GM18517 (cell line): Measurements from ENCODE around the gene GRHPR.
"Not testable (repeated sequence)": the region's sequence is repeated elsewhere in the genome, so short reads cannot be mapped to it uniquely, and the experiment has no call there.

Experiments
- ATAC-seq: cut with Tn5 transposase; IDR thresholded peaks from one replicate; pipeline ENCODE4 v1.9.1; 2021; ENCODE audit warnings: mild to moderate bottlenecking, moderate library complexity; ENCODE audit not compliant: unreplicated experiment

Gene GRHPR

GRCh38 chr9:37422289-37423104 is at the start of gene GRHPR:
GRHPR (plus strand) TSS chr9:37422696; CDS start chr9:37422751, 55 bp downstream.
- ATAC-seq = peak; percentile 90

- ATAC-seq = no peak
These were observed 49.7 kb upstream of the GRHPR start for GRCh38 chr9:37372839-37373238.

DNA sequence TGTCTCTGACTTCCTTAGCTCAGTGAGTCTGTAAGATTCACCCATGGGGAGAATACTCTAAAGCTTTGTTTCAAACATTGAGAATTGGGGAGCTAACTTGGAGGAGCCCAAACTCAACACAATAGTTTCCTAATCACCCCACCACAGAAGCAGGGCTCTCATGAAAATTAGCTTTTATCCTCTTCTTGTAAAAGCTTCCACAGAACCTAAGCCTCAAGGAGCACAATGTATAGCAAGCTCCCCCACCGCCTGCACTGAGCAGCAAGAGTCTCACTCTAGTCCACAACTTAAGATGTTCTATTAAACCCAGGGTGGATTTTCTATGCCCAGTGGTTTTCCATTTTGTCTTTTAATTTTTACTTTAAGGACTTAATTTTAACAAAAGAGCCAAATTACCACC is 48.9 kb upstream of the GRHPR start:
- ATAC-seq = no peak

GRCh38 chr9:37374892-37375291 is 47.6 kb upstream of the GRHPR start:
- ATAC-seq = peak; percentile 29

GRCh38 chr9:37377688-37378612 is 44.5 kb upstream of the GRHPR start:
- ATAC-seq = no peak

- no peak for ATAC-seq
These were observed 43.9 kb upstream of the GRHPR start for GRCh38 chr9:37378613-37379004.

DNA sequence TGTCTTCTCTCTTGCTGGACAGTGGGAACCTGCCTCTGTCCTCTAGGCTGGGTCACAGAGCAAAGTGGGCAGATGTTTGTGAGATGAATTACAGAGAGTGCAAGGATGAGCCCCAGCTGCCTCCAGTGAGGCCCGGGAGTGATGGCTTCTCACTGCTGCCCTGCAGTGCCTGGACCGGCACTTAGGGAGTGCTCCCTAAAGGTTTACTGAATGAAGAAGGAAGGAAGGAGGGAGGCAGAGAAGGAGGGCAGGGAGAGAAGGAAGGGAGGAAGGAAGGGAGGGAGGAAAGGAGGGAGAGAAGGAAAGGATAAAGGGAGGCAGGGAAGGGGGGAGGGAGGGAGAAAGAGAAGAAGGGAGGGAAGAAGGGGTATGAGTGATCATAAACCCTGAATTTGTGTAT is 42.7 kb upstream of the GRHPR start:
- ATAC-seq = no peak

GRCh38 chr9:37380570-37380969 is 41.9 kb upstream of the GRHPR start:
- no peak for ATAC-seq

DNA sequence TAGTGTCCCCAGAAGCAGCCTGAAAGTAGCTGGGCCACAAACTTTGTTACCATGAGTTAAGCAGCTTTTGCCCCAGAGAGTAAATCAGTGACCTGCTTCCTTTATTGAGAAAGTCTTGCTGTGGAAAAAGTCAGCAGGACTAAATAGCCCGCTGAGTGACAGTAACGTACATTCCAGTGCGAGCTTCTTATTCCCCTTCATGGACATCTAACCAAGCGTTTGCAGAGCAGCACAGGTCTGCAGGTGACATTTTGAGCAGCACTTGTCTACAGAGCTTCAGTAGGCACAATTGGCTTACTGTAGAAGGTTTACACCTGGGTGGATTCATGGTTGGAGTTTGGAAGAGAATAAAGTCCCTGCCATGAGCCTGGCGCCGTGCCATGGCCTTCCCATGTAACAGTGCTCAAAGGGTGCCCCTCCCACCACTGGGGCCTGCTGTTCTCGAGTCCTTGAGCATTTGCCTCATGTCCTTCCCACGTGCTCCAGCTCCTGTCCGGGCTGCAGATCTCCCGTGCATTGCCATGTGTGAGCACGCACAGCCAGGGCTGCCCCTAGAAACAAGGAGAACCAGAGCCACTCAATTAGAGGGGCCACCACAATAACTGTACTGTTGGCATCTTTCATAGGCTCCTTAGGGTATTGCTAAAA is 41.3 kb upstream of the GRHPR start:
- ATAC-seq = no peak

DNA sequence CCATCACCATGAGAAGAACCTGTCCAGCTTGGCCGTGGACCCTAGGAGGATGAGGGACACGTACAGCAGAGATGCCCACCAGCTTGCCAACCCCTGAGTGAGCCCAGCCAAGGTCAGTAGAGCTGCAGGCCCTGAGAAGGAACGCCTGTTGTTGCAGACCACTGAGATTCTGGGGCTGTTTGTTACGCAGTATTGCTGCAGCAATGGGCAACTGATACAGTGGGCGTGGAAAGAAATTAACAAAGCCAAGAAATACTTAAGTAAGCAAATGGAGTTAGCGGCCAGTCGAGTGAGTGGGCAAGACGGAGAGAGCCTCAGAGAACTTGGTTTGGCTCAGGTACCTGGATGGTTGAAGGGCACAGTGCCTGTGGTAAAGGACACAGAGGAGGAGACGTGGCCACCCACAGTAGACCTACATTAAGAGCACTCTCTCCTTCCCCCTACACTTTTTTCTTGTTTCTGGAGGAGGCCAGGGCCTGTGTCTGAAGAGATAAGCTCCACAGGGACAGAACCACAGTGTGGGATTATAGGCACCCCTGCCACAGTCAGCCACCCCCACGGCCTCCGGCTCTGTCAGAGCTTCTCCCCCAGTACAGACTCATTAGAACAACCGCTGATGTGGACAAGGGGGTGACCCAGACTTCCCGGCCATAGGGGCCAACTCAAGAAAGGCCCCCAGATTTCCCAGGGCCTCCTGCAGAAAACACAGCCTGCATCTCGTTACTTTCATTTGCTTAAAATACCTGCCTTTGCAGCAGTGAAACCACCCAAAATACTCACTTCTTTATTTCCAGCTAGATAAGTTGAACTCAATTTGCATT is 40.1 kb upstream of the GRHPR start:
- peak; percentile 52 for ATAC-seq

DNA sequence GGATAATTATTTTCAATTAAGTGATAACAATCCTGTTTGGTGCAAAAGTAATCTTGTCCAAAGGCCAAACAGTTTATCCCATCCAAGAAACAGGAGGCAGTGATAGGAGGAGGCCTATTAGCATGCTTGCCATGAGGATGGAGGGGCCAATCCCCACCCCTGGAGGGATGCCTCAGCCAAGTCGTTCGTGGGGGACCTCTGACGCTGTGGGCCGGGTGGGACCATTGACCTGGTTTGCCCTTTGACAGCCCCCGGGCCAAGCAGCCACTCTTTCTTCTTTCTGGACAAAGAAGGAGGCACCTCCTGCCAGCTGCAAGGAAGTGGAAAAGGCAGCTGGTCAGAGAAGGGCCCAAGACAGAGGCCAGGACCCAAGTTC is 39.5 kb upstream of the GRHPR start:
- peak; percentile 13 for ATAC-seq

GRCh38 chr9:37383393-37383792 is 39.1 kb upstream of the GRHPR start:
- ATAC-seq = no peak

DNA sequence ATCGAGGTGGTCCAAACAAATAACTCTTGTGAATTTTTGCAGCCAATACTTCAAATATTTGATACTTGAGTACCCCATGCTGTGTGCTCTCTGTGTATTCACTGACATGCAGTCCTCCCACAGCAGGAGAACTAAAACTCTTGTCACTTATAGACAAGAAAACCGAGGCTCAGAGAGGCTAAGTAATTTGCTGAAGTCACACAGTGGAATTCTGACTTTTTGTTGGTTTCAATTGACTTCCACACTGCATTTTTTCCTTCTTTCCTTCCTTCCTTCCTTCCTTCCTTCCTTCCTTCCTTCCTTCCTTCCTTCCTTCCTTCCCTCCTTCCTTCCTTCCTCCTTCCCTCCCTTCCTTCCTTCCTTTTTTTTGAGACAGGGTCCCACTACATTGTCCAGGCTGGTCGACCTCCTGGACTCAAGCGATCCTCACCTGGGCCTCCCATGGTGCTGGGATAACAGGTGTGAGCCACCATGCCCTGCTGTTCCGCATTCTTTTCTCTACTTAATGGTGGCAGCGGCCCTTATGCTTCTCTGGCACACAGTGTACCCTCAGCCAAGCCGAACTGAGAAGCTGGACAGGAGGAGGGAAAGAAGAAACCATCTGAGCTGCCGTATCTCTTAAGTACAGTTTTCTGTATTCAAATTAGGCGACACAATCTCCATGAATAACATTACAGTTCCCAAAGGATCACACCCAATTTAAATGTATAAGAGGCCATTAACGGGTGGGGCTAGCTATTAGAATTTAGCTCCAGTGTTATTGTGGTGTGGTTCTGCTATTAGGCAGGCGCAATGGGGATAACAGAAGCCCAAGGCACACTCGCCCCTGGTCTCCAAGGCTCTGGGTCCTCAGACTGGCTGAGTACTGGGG is 38.4 kb upstream of the GRHPR start:
- ATAC-seq = no peak

GRCh38 chr9:37385286-37385685 is 37.2 kb upstream of the GRHPR start:
- ATAC-seq = no peak

- no peak for ATAC-seq
These were observed 35.5 kb upstream of the GRHPR start for GRCh38 chr9:37386988-37387387.

DNA sequence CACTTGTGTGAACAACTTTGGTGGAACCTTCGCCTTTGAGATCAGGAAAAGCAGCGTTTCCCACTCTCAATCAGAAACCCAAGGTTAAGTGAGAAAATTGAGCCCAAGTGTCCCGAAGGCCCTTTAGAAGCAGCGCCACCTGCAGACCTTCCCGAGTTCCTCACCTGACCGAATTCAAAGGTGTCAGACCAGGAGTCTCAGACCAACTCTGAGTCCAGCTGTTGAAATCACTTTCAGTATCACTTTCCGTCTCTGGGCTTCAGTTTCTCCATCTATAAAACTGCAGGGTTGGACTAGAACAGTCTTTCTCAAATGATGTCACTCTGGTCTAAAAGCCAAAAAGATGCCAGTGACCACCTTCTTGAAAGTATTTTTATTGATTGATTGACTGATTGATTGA is 31.7 kb upstream of the GRHPR start:
- peak; percentile 90 for ATAC-seq

- no peak for ATAC-seq
These were observed 30.2 kb upstream of the GRHPR start for GRCh38 chr9:37392272-37392671.

GRCh38 chr9:37395229-37395628 is 27.3 kb upstream of the GRHPR start:
- no peak for ATAC-seq

GRCh38 chr9:37395663-37396062 is 26.8 kb upstream of the GRHPR start:
- no peak for ATAC-seq

GRCh38 chr9:37397948-37398347 is 24.5 kb upstream of the GRHPR start:
- ATAC-seq = not testable (repeated sequence)
